HG03469 (cell line): ENCODE data around the gene HOXA3.

Experiments used
- ATAC-seq: cut with Tn5 transposase; IDR thresholded peaks from one replicate; pipeline ENCODE4 v1.9.1; 2021; ENCODE audit warnings: mild to moderate bottlenecking, moderate library complexity, moderate number of reproducible peaks; ENCODE audit not compliant: unreplicated experiment

The HOXA3 gene

DNA sequence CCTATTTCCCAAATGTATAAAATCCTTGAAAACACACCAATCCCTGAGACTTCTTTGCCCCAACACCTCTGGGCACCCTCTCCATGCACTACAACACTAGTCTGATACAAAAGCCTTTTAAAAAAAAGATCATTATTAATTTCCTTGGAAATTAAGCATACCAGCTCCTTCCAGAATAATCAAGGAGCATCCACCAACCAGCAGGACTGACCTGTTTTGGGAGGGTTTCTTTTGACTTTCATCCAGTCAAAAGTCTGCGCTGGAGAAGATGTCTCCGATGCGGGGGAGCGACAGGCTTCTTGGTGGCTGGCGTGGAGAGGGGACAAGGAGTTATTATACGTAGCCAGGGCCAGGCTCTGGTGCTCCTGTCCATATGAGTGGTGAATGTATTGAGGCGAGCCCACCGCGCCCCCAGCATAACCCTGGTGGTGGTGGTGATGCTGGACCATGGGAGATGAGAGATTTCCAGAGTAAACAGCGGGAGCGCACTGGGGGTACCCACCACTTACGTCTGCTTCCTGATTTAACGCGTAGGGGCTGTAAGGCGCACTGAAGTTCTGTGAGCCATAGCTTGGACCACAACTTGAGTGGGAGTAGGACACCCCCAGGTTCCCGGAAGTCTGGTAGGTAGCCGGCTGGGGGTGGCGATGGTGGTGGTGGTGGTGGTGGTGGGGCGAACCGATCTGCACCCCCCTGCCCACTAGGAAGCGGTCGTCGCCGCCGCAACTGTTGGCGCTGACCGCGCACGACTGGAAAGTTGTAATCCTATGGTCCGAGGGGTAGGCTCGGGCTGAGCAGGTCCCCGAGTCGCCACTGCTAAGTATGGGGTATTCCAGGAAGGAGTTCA is 57.1 kb downstream of the HOXA3 start:
- ATAC-seq = no peak

DNA sequence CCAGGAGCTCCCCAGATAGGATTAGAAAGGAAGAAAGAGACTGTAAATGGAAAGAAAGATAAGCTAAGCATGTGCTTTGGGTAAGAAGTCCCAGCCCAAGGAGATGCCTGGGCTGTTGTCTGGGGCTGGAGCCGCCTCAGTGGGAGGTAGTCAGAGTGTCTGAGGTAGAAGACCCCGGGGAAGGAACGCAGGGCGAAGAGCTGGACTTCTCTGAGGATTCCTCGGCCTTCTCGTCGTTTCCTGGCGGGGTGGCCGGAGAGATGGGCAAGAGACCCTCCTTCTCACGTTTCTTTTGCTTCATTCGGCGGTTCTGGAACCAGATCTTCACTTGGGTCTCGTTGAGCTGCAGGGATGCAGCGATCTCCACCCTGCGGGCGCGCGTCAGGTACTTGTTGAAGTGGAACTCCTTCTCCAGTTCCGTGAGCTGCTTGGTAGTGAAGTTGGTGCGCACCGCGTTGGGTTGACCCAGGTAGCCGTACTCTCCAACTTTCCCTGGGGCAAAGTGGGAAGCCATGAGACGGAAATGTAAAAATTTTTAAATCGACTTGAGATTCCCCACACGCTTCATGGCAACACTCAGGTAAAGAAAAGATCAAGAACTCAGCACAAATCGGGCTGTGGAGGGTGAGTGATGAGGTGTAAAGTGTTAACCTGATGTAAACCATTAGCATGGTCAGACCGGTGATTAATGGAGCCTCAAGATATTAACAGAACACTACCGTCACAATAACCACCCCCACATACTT is 57.9 kb downstream of the HOXA3 start:
- no peak for ATAC-seq

DNA sequence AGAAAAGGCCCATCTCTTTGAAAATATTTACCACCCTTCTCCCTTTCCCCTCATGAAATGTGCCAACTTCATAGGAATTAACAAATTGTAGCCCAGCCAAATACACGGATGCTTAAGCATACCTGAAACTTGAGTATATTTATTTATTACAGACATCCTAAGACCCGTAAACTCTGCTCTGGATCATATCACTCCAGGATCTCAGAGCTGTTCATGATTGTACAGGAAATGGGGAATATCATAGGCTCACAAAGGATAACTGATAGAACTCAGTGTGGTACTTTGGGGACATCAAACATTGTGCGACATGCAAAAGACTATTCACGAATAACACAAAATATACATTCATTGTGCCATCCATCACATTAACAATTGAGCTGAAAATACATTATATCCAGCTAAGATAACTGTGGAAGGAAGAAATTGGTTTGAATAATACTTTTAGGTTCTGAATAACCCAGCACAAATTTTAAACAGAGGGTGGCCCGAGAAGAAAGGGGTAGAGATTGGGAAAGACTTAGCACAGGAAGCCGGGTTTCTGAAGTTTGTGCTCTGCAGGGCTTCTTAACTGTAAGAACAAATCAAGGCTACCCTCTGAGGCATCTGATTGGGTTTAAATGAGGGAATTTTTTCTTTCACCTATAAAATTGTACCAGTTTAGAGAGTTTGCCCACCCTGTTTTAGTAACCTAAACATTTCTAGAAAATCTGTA is 59.0 kb downstream of the HOXA3 start:
- ATAC-seq = no peak

DNA sequence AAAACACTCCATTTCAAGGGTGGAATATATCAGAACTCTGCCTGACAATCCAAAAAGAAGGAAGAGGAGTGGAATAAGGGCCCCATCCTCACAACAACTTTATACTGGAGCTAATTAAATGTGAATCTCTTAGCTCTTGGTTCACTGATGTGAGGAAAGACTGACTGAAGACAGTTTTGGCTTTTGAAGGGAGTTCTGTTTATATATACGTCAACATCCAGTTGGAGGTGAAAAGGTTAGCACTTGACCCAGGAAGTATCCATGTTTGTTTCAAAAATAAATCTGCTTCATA is 59.6 kb downstream of the HOXA3 start:
- ATAC-seq = no peak

DNA sequence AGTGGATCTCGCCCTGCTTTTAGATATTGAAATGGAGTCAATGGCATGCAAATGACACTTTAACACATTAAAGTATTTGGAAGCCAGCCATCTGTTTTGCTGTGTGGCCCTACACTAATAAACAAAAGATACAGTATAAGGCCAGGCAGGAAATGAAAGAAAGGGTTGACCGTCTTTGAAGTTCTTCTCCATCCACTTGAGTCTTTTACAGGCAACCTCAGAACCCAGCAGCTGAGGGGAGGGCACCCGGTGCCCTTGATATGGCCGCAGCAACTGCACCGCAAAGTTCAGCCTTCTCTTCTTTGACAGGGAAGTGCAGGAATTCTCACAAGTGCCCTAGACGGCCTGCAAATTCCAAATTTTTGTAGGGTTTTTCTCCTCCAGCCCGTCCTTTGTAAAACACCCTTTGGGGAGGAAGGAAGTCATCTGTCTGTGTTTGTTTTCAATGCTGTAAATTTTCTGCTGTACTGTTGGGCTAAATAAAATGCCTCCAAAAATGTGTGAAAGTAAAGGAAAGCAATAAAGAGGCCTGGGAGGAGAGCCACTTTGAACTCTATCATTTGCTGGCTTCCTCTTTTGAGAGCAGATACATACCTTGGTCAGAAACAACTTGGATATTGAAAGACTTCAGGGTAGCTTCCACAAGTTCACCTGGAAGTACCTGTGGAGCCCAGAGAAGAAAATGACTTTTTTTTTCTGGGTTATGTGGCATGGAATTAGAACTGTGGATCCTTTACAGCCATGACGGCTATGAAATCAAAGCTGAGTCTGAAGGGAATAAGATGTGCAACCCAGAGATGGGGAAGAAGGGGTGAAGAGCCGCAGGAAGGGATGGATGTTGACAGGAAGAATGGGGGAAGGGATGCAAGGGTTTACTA is 60.2 kb downstream of the HOXA3 start:
- ATAC-seq = no peak

DNA sequence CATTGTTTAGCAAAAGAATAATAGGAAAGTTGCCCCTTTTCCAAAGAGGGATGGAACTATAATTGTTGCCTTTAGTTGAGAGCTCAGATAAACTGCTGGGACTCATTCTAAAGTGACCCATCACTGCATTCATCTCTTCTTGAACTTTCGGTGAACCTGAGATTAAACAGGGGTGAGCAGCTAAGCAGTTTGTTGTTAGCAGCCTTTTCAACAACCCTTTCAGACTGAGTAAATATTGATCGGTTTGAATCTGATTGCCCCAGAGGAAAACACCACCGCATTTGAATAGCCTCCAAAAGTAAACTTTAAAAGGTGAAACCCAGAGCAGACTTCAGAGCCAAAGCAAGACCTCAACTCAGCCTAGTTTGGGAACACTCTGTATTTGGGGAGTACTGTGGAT is 61.3 kb downstream of the HOXA3 start:
- no peak for ATAC-seq

DNA sequence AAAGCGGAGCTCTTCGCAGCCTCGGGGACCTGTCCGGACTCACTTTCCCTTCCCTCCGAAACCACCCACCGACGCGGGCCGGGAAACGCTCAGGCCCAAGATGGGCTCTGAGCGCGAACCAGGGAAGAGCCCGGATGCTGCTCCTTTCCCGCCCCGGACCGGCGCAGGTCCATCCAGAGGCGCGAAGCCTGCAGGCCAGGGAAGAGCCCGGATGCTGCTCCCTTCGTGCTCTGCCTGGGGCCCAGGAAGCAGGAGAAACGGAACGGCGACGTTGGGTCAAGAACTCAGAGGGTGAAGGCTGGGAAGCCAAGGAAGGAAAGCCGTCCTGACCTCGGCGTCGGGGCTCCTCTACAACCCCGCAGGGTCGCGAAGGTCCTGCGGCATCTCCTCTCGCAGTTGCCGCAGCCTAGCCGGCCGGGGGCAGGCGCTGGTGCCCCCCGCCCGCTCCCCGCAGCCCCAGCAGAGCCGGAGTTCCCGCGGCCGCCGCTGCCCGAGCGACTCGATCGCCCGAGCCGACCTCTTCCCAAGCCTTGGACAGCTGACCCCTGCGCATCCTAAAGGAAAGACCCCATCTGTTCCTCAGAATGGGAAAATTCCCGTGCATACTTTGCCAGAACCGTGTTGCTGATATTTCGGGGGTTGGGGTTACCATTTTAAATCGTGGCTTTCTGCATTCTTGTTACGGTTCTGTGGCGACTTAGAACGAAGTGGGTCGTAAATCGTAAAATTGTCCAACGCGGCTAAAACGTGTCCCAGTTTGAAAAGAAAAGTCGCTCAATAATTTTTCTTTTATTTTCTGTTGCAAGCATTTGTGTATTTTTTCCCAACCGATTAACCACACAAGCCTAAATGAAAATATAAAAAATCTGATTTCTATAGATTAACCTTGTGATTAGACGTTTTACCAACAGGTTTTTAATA is 64.1 kb downstream of the HOXA3 start:
- ATAC-seq = no peak

DNA sequence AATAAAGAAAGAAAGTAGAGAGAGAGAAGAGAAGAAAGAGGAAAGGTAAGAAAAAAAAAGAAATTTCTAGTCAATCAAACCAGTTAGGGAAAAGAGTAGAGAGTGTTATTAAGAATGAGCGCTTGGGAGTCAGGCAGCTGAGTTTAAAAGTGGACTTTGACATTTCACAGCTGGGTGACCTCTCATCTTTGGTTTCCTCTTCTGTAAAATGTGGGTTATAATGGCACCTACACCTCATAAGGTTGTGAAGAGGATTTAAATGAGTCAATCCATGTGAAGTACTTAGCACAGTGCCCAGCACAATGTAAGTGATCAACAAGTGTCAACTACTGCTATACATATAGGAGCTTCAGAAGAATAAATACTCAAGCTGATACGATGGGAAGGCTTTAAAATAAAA is 68.7 kb downstream of the HOXA3 start:
- ATAC-seq = no peak

DNA sequence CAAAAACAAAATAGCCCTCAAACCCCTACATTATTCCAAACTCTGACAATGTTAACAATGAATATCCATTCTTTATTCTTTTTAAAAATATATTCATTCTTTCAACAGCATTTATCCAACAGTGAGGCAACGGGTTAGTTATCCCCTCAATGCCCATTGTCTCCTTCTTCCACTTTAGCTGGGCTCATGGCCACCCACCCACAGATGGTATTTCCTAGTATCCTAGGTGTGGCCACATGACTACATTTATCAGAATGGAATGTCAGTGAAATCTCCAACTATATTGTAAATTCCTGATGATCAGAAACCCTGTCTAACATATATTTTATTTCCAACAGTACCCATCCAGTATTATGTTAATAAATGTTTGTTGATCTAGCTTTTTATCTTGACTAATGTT is 70.2 kb downstream of the HOXA3 start:
- ATAC-seq = no peak

DNA sequence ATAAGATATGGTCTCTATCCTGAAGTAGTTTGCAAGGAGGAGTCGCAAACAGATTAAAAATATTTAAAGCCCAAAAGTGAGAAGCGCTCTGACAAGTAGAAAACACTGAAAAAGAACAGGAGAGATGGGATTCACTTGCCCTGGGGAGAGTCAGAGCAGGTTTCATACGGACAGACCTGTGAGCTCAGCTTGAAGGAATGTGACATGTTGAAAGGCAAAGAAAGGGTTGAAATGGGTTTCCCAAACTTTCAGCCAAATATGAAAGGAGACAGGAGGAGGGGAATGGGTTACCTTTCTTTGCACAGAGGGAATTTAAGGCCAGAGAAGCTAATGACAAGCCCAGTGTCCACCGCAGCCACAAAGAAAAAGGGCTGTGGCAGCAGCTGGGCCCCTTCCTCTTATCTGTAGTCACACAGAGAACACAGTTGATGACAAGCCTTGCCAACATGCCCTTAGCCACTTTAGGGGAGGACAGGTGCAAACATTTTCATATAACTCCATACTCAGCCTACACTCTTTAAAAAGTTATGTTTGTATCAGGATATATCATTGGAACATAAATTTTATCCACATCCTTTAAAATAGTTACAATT is 71.4 kb downstream of the HOXA3 start:
- no peak for ATAC-seq

DNA sequence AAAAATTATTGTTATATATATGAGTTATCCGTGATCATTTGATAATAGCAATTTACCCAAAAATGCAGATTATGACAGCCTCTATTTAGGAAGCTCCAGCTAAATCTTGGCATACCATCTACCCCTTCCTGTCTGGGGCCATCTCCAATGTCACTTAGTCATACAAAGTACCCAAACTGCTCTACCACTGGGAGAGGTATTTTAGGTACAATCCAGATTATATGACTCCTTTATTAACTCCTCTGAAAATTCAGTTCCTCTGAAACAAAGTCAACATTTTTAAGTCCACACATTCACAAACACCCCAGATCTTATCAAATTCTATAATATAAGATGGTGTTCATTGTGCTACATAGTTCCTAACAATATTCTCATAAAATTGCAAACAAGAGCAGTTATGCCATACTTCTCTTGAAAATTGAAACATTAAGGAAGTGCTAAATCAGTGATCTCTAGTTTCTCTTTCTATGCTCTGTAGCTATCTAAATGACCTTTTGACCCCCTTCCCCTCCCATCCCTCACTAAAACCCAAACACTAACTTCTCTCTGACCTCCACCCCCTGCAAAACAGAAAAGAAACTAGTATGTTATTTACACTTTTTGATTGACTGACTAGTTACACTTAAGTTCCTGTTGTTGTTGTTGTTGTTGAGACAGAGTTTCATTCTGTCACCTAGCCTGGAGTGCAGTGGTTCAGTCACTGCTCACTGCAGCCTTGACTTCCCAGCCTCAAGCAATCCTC is 73.0 kb downstream of the HOXA3 start:
- no peak for ATAC-seq

DNA sequence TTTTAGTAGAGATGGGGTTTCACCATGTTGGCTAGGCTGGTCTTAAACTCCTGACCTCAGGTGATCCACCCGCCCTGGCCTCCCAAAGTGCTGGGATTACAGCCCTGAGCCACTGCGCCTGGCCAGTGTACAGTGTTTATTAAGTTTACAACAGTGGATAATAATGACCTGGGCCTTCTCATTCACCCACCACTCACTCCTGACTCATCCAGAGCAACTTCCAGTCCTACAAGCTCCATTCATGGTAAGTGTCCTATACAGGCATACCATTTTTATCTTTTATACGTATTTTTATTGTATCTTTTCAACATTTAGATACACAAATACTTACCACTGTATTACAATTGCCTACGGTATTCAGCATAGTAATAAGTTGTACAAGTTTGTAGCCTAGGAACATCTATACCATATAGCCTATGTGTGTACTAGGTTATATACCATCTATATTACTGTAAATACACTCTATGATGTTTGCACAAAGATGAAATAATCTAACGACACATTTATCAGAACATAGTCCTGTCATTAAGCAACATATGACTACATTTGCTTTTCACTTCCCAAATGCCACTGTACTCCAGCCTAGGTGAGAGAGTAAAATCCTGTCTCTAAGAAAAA is 73.7 kb downstream of the HOXA3 start:
- ATAC-seq = no peak

DNA sequence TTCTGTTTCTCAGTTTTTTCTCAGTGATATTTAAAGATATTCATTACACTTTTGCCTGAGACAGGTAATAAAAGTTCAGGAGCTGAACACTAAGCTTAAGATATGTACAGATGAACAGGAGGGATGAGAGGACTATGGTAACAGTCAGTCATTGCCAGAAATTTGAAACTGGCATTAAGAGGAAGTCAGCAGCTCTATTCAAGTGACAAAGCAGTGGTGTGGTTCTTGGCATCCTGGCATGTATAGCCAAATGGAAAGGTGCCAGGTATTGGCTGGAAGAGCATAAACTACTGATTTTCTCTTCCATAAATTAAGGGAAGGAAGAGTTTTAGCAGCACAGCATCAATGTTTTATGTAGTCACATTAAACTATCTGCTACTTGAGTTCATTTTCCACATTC is 79.3 kb downstream of the HOXA3 start:
- no peak for ATAC-seq

DNA sequence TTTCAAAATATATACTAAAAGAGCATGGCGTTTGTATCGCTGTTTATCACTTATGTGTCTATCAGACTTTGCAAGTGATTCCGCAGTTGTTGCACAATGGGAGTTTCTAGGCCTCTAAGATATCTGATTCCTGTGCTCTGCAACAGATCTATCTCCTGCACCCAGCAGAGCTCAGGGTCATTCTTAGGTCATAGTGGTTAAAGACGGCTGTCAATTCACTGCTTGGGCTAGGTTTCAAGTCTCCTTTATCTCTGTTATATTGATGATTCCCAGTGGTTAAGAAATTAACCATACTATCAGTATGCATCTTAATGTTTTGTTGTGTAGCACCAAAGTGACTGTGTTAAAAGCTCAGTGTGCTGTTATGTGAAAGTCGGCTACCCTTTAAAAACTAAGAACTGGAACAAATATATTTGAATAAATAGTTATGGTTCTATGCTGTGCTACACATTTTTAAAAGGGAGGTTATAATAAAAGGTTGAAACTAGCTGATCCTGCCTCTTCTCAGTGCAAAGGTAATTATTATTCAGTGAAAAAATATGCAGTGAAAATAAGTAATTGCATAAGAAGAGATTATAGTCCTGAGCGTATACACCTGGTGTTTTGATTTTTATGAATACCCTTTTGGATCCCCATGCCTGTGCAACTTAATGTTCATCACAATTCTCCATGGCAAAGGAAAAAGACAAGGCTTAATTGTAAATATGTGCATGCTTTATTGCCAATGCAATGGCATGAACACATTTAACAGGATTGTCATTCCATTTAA is 80.6 kb downstream of the HOXA3 start:
- no peak for ATAC-seq

DNA sequence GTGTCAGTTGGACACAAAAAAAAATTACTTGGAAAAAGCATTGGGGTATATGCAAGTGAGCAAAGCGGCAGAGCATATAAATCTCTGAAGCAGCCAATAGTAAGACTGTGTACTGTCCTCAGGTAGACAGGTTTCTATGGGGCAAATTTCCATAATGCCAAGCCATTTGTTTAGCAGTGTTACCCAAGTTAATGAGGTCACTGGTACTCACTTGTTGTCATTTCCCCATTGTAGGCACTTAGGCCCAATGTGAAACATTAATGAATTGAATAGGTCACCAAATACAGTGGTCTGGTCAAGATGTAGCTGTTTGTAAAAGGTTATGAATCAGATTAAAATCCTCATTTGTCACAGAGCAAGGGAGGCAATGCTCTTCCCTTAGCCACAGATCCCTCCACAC is 84.1 kb downstream of the HOXA3 start:
- ATAC-seq = no peak

DNA sequence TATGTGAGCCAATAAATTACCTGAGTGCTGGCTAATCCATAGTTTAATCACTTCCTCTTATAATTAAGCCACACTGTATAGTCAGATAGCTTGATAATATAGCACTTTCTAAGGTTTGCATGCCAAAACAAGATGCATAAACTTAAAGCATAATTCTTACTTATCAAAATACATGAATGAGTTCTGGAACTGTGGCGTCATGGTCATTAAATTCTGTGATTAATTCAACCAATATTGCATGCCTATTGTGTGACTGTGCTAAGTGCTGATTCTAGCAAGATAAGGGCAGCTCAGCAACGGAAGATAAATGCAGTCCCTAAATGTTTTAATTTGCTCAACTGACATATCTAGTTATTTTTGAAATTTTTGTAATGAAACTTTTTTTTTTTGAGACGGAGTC is 86.2 kb downstream of the HOXA3 start:
- no peak for ATAC-seq

DNA sequence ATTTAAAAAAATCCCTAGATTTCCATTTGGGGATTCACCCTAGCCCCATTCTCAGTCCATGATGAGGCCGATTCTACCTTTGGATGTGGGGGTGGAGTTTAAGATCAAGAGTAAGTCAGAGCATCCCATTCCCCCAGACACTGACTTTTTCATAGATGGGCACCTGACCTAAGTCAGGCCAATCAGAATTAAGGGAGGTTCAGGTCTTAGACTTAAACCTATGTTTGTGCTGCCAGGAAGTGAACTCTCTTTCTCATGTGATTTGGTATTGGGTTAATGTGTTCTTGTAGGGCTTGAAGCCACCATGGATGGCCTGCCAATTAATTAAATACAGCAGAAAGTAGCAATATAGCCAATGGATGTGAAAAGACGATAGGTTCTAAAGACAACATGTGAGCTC is 86.7 kb downstream of the HOXA3 start:
- ATAC-seq = no peak

DNA sequence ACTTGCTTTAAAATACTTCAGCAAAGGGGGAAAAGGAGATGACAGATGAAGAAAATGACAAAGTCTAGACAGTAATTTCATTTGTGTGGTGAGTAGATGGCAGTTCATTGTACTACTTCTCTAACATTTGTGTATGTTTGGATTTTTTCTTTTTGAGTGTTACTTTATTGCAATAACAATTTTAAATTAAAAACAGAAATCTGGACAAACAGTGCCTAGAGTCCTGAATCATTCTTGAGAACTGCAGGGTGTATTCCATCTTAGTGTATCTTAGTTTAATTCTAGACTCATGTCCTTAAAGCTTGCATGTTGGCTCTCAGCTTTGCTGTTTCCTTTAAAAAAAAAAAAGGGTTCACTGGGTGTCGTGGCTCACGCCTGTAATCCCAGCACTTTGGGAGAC is 87.7 kb downstream of the HOXA3 start:
- ATAC-seq = no peak
